GM12891 (cell line): ENCODE data around the gene C10orf67.

ENCODE experiments used
- POLR2A ChIP-seq: IDR thresholded peaks from 2 replicates; pipeline ENCODE4 v1.6.1; 2011; ENCODE audit warnings: low read depth, low read length, control low read depth
- TAF1 ChIP-seq: IDR thresholded peaks from 2 replicates; pipeline ENCODE4 v1.6.1; 2011; ENCODE audit warnings: low read depth, low read length, control low read depth

GRCh38 chr10:23319835-23320234, 24.8 kb downstream of the C10orf67 start:
- no peak for TF ChIP-seq TAF1
- no peak for TF ChIP-seq POLR2A
